Upper lobe of right lung (tissue), 1 donor: Measurements from ENCODE around the gene FOXP1. TPM values are rescaled to one million over a fixed set of nuclear protein-coding genes. Genes with fewer than 3 reads are reported as not detected.

Source experiments
- ATAC-seq: fragments of 200-7000 bp; cut with Tn5 transposase; one replicate; pipeline ENCODE4 v1.9.1; 2020; ENCODE audit warnings: mild to moderate bottlenecking, moderate library complexity
- DNase-seq: peaks from one replicate; pipeline ENCODE4 v3.0.0-alpha.2; 2020
- H3K27ac ChIP-seq: fragments of 200-600 bp; one replicate; pipeline ENCODE4 v1.8.0; 2022
- H3K27me3 ChIP-seq: fragments of 200-600 bp; one replicate; pipeline ENCODE4 v1.8.0; 2022; ENCODE audit warnings: mild to moderate bottlenecking
- H3K36me3 ChIP-seq: fragments of 200-600 bp; one replicate; pipeline ENCODE4 v1.8.0; 2022
- H3K4me1 ChIP-seq: fragments of 200-600 bp; one replicate; pipeline ENCODE4 v1.8.0; 2022
- H3K4me3 ChIP-seq: fragments of 200-600 bp; one replicate; pipeline ENCODE4 v1.8.0; 2022; ENCODE audit warnings: mild to moderate bottlenecking
- H3K9me3 ChIP-seq: fragments of 200-600 bp; one replicate; pipeline ENCODE4 v1.8.0; 2022
- intact Hi-C: fragments of 100-400 bp; cut with DNase I; formaldehyde crosslinking; loops from one replicate; pipeline ENCODE4 v1.11.0; 2022
- total RNA-seq: library from RNA; stranded (reverse); fragmentation: NEBNext Ultra II Directional; extraction: Animal tissue kit (Norgen Biotek cat#: 25700); gene quantifications from one replicate; pipeline ENCODE4 v1.2.1, GENCODE V29; 2021
- TF ChIP-seq, protein P1 (sequence below): fragments of 200-600 bp; IDR thresholded peaks from one replicate; pipeline ENCODE4 v1.8.0; 2022; ENCODE audit warnings: antibody characterized with exemption
- donor health status: DM: no; HTN: yes; CAD: no; lungs with severe emphysema.

The FOXP1 gene
- total RNA-seq, 1 donor from 2014 or later, result 140 TPM

DNA sequence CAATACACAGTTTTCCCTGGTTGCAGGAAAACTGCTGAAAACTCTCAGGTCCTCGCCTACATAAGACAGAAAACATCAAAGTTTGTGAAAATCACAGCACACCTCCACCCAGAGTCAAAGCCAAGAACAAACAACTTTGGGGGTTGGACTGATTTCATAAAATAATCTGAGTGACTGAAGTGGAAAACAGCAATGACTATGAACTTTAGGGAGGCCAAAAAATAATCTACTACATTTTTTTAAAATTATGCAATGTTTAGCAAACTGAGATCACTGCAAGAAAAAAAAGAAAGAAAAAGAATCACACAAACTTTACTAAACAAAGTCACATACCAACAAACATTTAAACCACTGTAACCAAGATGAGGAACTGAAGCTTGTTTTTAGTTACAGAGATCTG is 15.9 kb upstream of the FOXP1 start:
- no peak for ATAC-seq
- Histone ChIP-seq H3K9me3 (no peaks in the 10 kb centered on the region), H3K36me3 (no peaks in the 10 kb centered on the region), H3K27ac (no peak overlapping the region), H3K4me3 (no peak overlapping the region), H3K4me1 (no peaks in the 10 kb centered on the region), H3K27me3 (no peaks in the 10 kb centered on the region)
- no peak for DNase-seq
- intact Hi-C loops, result no loop called here
- TF ChIP-seq, protein P1, sequence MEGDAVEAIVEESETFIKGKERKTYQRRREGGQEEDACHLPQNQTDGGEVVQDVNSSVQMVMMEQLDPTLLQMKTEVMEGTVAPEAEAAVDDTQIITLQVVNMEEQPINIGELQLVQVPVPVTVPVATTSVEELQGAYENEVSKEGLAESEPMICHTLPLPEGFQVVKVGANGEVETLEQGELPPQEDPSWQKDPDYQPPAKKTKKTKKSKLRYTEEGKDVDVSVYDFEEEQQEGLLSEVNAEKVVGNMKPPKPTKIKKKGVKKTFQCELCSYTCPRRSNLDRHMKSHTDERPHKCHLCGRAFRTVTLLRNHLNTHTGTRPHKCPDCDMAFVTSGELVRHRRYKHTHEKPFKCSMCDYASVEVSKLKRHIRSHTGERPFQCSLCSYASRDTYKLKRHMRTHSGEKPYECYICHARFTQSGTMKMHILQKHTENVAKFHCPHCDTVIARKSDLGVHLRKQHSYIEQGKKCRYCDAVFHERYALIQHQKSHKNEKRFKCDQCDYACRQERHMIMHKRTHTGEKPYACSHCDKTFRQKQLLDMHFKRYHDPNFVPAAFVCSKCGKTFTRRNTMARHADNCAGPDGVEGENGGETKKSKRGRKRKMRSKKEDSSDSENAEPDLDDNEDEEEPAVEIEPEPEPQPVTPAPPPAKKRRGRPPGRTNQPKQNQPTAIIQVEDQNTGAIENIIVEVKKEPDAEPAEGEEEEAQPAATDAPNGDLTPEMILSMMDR, result no peak

- Histone ChIP-seq H3K4me3 (no peak overlapping the region), H3K27ac (no peak overlapping the region), H3K27me3 (no peaks in the 10 kb centered on the region), H3K9me3 (no peaks in the 10 kb centered on the region), H3K36me3 (no peaks in the 10 kb centered on the region), H3K4me1 (no peaks in the 10 kb centered on the region)
- TF ChIP-seq, protein P1, result no peak
- intact Hi-C loops, result no loop called here
- DNase-seq (no peak), ATAC-seq (no peak)
Observed at GRCh38 chr3:71598292-71598691, 14.8 kb upstream of the FOXP1 start.

GRCh38 chr3:71597286-71597685 is 13.8 kb upstream of the FOXP1 start:
- Histone ChIP-seq H3K9me3 (no peaks in the 10 kb centered on the region), H3K4me3 (no peak overlapping the region), H3K36me3 (no peaks in the 10 kb centered on the region), H3K4me1 (no peaks in the 10 kb centered on the region), H3K27ac (no peak overlapping the region), H3K27me3 (no peaks in the 10 kb centered on the region)
- TF ChIP-seq, protein P1, result no peak
- ATAC-seq (no peak), DNase-seq (no peak)
- intact Hi-C loops, result no loop called here

DNA sequence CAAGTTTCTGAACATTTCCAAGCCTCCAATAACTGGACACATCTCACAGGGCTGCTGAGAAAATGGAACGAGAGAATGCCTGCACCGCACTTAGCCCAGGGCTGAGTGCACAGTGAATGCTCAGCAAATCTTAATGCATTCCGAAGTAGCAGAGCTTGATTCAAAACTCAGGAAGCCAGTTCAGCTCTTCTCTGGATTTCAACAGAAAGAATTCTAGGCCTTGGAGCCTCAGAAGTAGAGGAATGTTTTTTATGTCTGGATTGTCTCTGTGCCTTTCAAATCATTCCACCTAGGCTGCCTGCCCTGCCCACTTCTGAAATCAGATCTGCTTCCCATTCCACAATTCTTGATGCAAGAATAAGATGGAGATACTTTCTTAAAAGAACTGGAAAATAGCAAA is 9.6 kb upstream of the FOXP1 start:
- no peaks in the 10 kb centered on the region for H3K4me1 ChIP-seq
- no peaks in the 10 kb centered on the region for H3K9me3 ChIP-seq
- TF ChIP-seq, protein P1, result no peak
- no peak overlapping the region for H3K27ac ChIP-seq
- ATAC-seq (no peak), DNase-seq (no peak)
- H3K27me3 ChIP-seq, result no peaks in the 10 kb centered on the region
- no peaks in the 10 kb centered on the region for H3K36me3 ChIP-seq
- intact Hi-C loops, result no loop called here
- no peak overlapping the region for H3K4me3 ChIP-seq

GRCh38 chr3:71591101-71591500 is 7.6 kb upstream of the FOXP1 start:
- intact Hi-C loops, result no loop called here
- no peaks in the 10 kb centered on the region for H3K36me3 ChIP-seq
- H3K4me1 ChIP-seq, result peaks cover 7% of the 10 kb centered on the region
- TF ChIP-seq, protein P1, result no peak
- DNase-seq (no peak), ATAC-seq (no peak)
- H3K4me3 ChIP-seq, result no peak overlapping the region
- no peaks in the 10 kb centered on the region for H3K27me3 ChIP-seq
- no peaks in the 10 kb centered on the region for H3K9me3 ChIP-seq
- H3K27ac ChIP-seq, result no peak overlapping the region

DNA sequence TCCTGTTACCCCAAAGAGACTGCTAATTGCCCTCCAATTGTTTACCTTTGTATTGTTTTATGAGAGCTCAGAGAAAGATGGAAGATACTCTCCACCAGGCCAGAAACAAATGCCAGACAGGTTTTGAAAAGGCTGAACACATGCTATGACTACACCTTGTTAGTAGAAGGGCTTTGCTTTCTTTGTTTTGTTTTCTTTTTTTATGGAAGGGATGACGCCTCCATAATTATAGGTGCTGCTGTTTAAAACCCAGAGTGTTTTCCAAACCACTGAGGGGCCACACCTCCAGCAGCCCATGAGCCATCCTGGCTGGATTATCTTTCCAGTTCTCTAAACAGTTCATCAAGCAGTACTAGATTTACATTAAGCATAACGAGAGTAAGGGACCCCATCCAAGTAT is 5.6 kb upstream of the FOXP1 start:
- no peak overlapping the region for H3K4me3 ChIP-seq
- H3K4me1 ChIP-seq, result peaks cover 16% of the 10 kb centered on the region
- no peaks in the 10 kb centered on the region for H3K36me3 ChIP-seq
- TF ChIP-seq, protein P1, result no peak
- DNase-seq, result no peak
- no peak for ATAC-seq
- H3K9me3 ChIP-seq, result no peaks in the 10 kb centered on the region
- intact Hi-C loops, result loop anchor here (10.0 kb wide), 1 partner anchor 534 kb away; no protein-coding TSS in a partner anchor
- no peaks in the 10 kb centered on the region for H3K27me3 ChIP-seq
- H3K27ac ChIP-seq, result no peak overlapping the region
